ENCODE results near the gene CADM2.

DNA sequence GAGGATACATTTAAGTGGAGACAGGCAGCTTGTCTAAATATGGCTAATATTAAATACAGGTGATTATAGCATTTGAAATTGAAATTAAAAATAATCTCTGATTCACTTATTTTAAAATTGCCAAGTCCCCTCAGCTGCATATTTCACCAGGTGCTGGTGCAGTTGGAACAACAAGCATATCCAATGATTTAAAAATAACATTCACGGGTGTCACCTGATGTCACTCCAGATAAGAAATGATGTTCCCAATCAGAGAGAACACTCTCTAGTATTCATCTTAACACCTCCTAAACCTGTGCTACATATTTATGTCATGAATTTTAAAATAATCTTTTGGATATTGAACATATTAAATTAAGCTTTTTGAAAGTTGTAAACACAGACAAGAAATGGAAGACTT lies 249.9 kb downstream of the CADM2 start:
- TF ChIP-seq, protein P1, sequence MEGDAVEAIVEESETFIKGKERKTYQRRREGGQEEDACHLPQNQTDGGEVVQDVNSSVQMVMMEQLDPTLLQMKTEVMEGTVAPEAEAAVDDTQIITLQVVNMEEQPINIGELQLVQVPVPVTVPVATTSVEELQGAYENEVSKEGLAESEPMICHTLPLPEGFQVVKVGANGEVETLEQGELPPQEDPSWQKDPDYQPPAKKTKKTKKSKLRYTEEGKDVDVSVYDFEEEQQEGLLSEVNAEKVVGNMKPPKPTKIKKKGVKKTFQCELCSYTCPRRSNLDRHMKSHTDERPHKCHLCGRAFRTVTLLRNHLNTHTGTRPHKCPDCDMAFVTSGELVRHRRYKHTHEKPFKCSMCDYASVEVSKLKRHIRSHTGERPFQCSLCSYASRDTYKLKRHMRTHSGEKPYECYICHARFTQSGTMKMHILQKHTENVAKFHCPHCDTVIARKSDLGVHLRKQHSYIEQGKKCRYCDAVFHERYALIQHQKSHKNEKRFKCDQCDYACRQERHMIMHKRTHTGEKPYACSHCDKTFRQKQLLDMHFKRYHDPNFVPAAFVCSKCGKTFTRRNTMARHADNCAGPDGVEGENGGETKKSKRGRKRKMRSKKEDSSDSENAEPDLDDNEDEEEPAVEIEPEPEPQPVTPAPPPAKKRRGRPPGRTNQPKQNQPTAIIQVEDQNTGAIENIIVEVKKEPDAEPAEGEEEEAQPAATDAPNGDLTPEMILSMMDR (conservative IDR thresholded peaks at IDR 0.05), result no peak
- TF ChIP-seq ZFX (IDR thresholded peaks at IDR 0.05), result no peak
